GM21447 (cell line): ENCODE results near the gene TMC2.

ENCODE experiments used
- ATAC-seq: cut with Tn5 transposase; IDR thresholded peaks from one replicate; pipeline ENCODE4 v1.9.1; 2021; ENCODE audit not compliant: unreplicated experiment

TMC2 gene

DNA sequence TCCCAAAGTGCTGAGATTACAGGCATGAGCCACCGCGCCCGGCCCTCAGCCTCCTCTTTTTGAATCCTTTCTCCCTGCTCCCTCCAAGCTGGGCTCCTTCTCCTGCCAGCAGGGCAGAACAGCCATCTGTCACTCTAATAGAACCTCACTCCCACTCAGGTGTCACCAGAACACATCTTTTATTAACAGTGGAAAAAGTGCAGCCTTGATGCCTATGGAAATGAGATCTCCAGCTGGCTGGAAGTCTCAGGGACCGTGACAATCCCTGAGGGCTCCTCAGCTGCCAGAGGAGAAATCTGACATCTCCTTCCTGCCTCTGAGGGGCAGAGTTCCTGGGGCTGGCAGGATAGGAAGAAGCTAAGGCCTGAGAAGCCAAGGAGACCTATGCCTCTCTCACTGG, 28.0 kb downstream of the TMC2 start:
- no peak for ATAC-seq

DNA sequence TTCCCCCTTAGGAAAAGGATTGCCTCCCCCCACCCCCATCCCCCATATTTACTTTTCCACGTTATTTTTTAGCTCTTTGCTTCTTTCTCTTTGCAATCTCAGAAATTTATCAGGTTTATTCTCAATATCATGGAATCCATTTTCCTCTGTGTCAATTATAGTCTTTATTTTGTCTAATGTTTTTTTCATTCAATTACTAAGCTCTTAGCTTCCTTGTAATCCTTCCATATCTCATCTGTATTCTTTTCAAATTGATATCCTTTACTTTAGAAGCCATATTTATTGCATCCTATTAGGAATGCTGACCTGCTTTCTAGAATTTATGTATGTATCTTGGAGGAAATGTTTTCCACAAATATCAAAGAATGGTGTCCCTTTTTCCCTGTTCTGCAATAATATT, 39.3 kb downstream of the TMC2 start:
- ATAC-seq = no peak

DNA sequence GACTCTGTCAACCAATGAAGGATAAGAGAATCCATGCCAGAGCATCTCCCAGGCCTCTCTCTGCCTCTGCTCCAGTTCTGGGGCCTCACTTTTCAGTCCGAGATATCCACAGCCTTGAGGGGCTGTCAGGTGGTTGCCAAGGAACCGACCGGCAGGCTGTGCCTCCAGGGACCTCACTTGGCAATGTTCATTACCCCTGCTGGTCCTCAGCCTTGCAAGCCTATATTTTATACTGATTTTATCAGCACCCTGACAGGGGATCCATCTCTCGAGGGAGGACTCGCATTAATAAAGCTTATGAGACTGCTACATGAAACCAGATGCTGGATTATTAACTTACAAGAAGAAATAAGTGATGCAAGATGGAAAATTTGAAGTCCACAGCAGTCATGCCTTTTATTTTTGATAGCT, 39.9 kb downstream of the TMC2 start:
- no peak for ATAC-seq

DNA sequence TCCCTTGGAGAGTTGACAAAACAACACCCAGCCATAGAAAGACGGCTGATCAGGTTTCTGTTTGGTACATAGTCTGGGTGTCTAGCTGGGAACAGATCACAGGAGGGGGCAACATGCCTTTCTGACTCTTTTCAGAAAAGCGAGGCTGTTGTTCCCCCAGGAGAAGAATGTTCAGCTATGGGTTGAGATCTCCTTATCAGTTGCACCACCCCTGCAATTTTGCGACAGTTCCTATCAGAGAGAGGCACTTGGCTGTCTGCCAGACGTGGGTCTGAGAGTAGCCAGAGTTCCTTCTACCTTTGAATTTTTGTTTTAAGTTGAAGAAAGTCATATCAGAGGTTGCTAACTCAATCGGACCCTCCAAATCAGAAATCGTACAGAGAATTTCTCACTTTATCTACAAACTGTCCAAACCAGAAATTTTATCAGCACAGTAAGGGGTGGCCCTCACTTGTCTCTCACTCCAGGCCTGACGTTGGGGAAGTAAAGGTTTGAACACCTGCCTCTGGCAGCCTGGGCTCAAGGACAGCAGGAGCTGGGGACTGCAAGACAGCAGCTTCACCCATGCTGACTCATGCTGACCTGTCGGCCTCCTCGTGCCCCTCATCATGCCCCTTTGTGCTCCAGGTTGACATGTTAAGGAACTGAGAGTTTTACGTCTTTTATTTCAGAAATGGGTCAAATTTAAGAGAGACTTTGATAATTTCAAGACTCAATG, 42.3 kb downstream of the TMC2 start:
- ATAC-seq = no peak

DNA sequence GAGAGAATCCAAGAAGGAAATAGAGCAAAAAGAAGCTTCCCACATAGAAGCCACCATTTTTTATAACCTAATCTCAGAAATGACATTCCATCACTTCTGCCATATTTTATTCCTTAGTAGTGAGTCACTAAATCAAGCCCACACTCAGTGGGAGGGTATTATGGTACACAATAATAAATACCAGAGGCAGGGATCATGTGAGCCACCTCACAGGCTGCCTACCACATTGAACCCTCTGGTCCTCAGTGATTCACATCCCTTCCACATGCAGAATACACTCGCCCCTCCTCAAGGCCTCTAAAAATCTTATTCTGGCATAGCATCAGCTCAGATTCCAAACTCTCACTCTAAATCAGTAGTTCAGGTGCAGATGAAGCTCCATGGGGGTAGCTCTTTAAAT, 49.4 kb downstream of the TMC2 start:
- ATAC-seq = no peak

DNA sequence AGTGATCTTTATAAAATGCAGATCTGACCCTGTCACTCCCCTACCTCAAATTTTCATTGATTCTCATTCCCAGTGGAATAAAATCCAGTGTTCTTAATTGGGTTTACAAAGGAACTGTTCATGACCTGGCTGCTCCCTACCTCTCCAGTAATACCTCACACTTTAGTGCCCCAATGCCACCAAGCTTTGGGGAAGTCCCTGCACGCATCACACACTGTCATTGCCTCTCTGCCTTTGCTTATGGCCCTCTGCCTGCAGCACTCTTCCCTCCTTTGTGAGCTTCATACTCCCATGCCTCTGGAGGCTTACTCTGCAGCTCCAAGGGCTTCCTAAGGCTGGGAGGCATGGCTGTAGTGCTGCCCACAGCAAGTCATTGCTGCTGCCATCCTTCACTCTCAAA, 57.4 kb downstream of the TMC2 start:
- no peak for ATAC-seq

DNA sequence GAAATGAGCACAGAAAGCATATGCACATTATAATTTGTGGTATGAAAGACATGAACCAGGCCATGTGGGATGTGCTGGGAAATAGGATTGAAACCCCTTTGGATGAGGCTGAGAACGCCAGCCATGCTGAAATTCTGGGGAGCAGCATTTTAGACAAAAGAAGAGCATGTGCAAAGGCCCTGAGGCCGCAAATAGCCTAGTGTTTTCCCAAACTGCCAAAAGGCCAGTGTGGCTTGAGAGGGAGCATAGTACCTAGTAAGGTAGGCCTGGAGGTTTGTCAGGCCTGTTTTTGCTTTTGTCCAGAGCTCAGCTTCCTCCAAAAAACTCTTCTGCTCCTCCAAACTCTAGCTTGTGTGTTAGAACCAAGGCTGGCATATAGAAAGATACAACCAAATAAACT, 58.7 kb downstream of the TMC2 start:
- no peak for ATAC-seq

DNA sequence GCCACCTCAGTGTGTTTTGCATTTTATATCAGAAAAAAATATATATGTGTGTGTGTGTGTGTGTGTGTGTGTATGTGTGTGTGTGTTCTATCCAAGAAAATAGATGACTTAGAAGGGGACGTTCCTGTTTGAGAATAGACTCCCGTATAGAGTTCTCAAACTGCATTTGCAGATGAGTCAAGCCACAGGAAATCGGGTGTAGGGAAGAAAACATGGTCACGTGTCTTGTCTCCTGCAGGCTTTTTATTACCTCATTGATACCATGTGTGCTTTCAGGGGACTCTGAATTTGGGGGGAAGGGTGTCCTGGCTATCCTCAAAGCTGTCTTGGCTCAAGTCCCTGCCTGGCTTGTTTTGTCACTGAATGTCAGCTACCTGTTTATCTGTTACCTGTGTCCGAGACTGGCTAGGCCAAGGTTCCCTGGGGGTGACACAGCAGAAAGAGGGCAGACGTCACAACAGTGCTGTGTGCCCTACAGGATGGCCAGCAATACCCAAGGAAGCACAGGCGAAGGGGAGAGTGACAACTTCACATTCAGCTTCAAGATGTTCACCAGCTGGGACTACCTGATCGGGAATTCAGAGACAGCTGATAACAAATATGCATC, 60.4 kb downstream of the TMC2 start:
- no peak for ATAC-seq

DNA sequence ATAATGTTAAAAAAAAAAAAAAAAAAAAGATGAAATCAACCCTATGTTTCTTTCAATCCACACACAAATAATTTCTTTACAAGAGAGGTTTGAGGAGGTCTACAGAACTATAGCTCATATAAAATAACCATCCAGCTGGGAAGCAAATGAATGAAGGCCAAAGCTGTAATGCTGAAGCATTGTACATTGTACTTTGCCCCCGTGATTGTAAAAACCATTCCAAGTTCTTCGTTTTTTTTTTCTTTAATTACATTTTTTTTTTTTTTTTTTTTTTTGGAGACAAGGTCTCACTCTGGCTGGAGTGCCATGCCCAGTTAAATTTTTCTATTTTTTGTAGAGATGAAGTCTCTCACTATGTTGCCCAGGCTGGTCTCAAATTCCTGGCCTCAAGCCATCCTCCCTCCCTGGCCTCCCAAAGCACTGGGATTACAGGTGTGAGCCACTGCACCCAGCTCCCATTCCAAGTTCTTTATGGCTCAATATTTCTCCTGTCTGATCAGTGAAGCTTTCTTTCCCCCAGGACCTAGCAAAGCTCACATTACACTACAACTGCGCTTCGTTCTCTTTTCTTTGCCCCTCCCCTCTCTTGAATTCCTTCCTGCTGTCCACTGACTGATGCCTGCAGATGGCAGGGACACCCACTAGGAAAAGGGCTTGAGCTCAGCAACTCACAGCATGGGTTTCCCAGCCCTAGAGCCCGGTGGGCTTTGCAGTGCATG, 63.1 kb downstream of the TMC2 start:
- no peak for ATAC-seq

DNA sequence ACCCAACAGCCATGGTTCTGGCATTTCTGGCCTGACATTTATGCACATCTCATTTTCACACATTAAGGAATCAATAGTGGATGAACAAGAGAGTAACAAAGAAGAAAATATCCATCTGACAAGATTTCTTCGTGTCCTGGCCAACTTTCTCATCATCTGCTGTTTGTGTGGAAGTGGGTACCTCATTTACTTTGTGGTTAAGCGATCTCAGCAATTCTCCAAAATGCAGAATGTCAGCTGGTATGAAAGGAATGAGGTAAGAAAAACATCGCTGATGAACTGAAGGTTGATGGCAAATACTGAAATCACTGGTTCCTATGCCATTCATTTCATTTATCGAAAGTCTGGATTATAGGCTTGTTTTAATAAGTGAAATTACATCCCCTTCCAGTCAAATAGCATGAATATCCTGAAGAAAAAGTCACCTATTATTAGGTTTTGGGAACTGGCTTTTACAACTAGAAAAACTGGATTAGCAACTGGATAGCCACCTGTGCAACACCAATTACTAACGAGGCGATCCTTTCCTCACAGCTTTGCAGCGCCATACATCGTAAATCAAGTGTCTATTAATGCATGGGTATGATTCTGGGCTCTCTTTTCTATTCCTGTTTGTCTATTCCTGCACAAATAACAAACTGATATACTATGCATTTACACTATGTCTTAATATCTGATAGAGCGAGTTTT, 65.8 kb downstream of the TMC2 start:
- ATAC-seq = no peak

DNA sequence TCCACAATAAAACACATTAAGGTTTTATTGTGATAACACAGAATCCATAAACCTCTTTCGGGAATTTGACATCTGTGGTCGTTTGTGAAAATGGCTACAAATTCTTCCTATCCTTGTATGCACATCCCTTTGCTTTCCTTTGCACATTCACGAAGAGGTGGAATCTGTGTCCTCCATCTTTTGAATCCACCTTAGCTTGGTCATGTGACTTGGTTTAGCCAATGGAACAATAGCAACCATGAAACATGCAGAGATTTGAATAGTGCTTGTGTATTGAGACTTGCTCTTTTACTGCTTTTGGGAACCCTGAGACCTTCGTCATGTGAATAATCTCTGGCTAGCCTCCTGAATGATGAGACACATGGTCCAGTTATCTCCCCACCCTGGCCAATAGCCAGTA, 66.4 kb downstream of the TMC2 start:
- no peak for ATAC-seq

DNA sequence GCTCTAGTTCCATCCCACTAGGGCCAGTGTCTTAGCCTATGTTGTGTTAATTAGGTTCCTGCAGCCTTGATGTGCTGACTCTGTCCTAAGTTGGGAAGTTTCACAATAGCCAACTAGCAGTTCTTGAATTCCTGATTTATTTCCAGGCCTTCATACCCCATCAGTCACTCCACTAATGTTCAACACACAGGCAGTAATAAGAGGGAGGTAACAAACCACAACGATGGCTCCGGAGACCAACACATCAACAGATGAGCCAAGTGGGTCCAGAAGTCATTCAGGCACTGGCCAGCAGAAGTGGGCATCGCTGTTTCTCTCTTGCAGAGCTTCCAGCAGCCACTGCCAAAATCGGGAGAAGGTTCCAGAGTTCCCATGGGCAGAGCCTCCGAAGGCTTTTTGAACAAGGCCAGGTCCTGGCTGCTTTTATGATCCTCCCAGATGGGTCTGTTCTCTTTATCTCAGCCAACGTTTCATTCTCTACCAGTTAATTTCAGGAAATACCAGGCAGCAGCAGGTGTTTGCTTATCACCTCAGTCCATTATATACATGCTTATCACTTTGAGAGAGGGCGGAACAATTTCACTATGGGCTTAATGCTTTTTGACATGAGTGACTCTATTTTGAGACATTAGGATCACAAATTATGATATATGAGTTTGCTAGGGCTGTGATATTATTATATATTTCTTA, 67.6 kb downstream of the TMC2 start:
- no peak for ATAC-seq

DNA sequence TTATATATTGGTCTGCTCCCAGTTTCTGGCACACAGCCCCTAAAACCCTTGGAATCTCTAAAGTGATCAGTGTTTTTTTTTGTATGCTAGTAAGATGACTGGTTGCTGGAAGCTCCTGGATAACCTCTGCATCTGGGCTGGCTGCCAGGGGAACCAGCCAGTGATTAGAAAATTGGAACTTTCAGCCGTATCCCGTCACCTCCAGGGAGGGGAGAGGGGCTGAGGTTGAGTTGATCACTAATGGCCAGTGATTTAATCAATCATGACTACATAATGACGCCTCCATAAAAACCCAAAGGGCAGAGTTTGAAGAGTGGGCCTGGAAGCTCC, 68.1 kb downstream of the TMC2 start:
- no peak for ATAC-seq

DNA sequence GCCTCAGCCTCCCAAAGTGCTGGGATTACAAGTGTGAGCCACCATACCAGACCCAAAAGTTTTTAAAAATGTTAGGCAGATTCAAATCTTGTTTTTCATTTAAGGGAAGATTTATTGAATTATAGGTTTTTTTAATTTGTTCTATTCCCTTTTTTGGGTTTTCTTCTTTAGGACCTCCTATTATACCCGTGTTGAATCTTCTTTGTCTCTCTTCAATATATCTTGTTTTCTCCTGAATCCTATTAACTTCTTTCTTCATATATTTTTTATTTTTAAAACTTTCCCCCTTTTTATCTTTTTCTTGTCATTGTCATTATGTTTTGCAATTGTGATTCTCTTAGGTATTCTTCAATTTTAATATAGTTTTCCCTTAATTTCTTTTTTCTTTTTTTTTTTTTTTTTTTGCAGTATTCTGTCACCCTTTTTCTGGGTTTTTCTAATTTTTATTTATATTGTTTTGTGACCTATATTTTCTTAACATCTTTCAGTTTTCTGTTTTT, 70.2 kb downstream of the TMC2 start:
- ATAC-seq = no peak

DNA sequence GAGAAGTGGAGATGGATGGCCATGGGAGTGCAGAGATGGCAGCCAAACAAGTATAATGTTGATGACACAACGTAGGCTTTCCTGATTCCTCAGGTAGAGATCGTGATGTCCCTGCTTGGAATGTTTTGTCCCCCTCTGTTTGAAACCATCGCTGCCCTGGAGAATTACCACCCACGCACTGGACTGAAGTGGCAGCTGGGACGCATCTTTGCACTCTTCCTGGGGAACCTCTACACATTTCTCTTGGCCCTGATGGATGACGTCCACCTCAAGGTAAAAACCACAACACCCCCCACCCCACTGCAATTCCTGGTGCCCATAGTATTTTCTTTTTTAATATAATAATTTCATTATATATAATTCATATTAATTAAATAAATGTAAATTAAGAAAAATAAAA, 74.0 kb downstream of the TMC2 start:
- no peak for ATAC-seq

DNA sequence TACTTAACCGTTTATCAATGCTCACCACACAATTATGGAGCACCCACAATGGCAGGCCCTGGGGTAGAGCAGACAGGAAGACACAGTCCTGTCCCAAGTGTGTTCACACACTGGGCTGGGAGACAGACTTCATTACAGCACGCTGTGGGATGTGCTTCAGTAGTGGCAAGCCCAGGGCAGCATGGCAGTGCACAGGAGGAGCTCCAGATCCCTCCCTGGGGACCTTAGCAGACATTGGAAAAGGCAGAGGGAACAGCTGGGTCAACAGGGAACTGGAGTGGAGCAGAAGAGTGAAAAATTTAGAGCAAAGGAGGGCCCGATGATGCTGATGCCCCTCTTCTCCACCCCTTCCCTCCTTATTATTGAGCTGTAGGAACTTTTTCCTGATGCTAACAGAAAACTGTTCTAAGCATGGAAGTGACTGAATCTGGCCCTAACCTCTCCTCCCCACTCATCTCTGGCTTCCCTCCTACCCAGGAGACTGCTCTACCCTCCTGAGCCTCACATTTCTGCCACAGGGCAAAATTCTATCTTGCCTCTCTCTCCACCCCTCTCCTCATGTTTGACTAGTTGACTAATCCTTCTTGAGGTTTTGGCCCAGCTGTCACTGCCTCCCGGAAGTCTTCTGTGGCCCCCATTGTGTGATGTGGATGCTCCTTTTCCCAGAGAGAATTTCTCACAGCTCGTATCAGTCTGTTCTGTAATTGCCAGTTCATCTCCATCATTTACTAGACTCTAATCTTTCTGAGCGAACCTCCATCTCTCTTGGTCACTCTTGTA, 74.8 kb downstream of the TMC2 start:
- no peak for ATAC-seq

DNA sequence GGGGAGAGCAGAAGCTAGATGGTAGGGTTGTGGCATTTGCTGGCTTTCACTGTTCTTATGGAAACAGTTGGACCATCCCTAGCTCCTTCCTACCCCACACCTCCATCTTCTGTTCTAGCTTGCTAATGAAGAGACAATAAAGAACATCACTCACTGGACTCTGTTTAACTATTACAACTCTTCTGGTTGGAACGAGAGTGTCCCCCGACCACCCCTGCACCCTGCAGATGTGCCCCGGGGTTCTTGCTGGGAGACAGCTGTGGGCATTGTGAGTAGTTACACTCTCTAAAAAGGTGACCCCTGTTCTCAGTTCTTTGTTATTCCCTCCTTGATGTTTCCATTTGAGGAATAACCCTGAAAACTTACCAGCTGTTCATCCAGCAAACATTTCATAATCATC, 75.7 kb downstream of the TMC2 start:
- ATAC-seq = no peak

DNA sequence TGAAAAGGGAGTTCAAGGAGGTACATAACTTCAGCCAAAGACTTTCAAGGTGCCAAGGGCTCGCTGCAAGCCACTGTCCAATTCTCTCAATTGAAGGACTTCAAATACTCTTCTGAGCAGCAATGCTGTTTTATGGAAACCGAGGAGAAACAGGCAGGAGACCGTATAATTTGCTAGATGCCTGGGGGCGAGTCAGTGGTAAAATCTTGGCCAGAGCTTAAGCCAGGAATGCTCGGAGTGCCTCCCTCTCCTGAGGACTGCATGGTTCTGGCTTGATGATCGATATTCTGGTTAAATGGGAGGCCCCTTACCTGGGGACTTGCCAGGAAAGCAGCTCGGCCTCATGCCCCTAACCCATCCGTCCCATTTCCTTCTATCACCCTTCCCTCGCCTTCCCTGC, 80.3 kb downstream of the TMC2 start:
- ATAC-seq = no peak

DNA sequence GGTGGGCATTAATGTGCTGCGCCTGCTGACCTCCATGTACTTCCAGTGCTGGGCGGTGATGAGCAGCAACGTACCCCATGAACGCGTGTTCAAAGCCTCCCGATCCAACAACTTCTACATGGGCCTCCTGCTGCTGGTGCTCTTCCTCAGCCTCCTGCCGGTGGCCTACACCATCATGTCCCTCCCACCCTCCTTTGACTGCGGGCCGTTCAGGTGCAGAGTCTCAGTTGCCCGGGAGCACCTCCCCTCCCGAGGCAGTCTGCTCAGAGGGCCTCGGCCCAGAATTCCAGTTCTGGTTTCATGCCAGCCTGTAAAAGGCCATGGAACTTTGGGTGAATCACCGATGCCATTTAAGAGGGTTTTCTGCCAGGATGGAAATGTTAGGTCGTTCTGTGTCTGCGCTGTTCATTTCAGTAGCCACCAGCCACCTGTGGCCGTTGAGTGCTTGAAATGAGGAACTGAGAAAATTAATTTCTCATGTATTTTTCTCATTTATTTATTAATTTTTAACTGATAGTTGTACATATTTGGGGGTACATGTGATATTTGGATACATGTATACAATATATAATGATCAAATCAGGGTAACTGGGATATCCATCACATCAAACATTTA, 80.8 kb downstream of the TMC2 start:
- ATAC-seq = no peak

DNA sequence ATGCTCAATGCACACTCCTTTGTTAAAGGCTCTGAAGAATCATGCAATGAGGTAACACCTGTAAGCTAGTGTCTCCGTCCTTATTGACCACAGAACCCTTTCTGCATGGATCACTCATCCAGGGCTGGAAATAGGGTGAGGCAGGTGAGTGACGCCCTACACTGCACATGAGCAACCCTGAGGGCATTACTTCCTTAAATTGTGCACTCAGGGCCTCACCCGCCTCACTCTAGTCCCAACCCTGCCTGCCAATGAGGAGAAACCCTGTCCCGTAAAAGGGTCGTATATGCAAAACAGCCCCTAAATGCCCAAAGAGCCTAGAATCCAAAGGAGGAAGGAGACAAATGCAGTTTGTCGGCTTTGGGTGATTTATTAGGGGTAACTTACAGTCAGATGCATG, 82.4 kb downstream of the TMC2 start:
- ATAC-seq = no peak
